Heart left ventricle (tissue), 13 donors: ENCODE measurements around the gene FAM163A.

Source experiments
- CTCF ChIP-seq, 12 donors: fragments of 200-600 bp; sonication (generic) in 4 of 12; IDR thresholded peaks; one replicate each; pipeline versions ENCODE4 v1.5.0 to v1.8.0; 2018 to 2022; ENCODE audit warnings: antibody characterized with exemption in 12 of 12, mild to moderate bottlenecking in 5 of 12
- POLR2A ChIP-seq, 2 donors: fragments of 450-650 bp; IDR thresholded peaks; one replicate each; pipeline ENCODE4 v1.6.1; 2017; ENCODE audit warnings: antibody characterized with exemption in 2 of 2, mild to moderate bottlenecking in 2 of 2, moderate library complexity in 2 of 2
- donor health status: ischemic (EF 13 %, LVEDD 7.1; RV severe dilation, severe dysfunction).
- donor health status: DM: no; HTN: yes; CAD: no.
- donor health status: DM: no; HTN: no; CAD: no.
- donor health status: ischemic (EF 25% LVEDD 6.9; RV normal size, moderate dysfunction).
- donor health status: ischemic (EF 25% LVEDD 5.7; RV mildly dilated, moderate dysfunction).
- donor health status: ischemic (EF 35%, LVEDD 5.7; RV mildly dilated, moderate dysfunction).
- donor health status: nonischemic (EF 11% LVEDD 7.7; RV severe dilation, severe dysfunction).
- donor health status: DM: yes; HTN: yes; CAD: no.
- donor health status: PGD.
- donor health status: ischemic (EF 29% LVEDD 5.4; RV normal size, mild dysfunction).
- donor health status: nonischemic (EF 23%, LVEDD 6.1; RV moderate dilation, normal function).

GRCh38 chr1:179706339-179706941 is 36.7 kb upstream of the FAM163A start:
- peak; percentile 47 to 90 (median 78) for TF ChIP-seq CTCF (IDR thresholded peaks at IDR 0.05)
- no peak for TF ChIP-seq POLR2A (IDR thresholded peaks at IDR 0.05)
